HUDEP-2 (cell line): ENCODE measurements around the gene LPIN2.

Source experiments
- DNase-seq, 76 experiments: peaks; one replicate each; lab custom pipeline; 2025; ENCODE audit not compliant: unreplicated experiment in 76 of 76; lab: John Stamatoyannopoulos, UW

Gene LPIN2

GRCh38 chr18:2984703-2985261 lies 28.2 kb downstream of the LPIN2 start:
- DNase-seq = no peak

GRCh38 chr18:2984091-2984490 lies 28.9 kb downstream of the LPIN2 start:
- peak in 1 of 76 experiments; percentile 0 for DNase-seq

DNA sequence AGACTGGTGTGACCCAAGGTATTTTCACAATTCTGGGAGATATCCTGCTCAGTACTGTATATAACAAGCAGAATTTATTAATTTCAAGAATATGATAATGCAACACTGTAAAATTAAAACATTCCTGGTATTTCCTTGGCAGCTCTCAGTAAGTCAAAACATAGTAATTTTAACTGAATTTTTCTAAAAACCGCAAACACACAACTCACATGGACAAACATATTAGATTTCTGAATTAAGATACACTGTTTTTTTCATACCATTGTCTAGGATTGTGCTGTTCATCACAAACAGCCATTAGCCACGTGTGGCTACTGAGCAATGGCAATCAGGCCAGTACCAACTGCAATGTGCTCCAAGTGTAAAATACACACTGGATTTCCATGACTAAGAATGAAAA lies 29.6 kb downstream of the LPIN2 start:
- DNase-seq = no peak

DNA sequence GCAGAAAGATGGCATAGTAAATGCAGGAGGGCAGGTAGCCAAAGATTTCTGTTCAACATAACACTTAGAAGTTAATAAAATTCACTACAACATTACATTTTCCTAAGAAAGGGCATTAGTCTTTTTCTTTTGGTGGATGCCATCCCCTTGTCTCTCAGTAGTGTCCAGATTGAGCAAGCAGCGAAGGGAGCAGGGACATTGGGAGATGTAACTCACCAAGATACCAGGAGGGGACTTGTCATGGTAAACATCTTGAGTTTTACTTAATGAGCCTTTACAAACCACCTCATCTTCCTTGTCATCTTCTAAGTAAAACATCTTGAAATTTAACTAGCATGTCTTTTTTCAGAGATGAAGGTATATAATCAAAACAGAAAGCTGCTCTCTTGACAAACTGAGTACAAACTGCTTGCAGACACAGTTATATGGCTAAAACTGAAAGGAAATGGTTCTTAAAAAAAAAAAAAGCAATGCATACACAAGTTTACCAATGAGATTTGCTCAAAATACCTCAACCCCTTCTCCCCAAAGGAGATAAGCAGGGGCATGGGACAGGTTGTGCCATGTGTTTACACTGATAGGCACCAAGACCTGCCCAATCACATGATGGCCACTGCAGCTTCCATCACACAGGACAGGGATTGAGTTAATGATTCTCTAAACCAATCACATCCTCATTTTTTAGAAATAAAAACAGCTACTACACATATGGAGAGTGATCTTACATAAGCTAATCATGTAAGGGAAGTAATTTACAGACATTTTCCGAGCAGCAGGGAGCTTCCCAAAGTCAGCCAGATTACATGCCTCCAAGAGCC lies 30.3 kb downstream of the LPIN2 start:
- DNase-seq = peak in 60 of 76 experiments; percentile 1 to 90 (median 34)

DNA sequence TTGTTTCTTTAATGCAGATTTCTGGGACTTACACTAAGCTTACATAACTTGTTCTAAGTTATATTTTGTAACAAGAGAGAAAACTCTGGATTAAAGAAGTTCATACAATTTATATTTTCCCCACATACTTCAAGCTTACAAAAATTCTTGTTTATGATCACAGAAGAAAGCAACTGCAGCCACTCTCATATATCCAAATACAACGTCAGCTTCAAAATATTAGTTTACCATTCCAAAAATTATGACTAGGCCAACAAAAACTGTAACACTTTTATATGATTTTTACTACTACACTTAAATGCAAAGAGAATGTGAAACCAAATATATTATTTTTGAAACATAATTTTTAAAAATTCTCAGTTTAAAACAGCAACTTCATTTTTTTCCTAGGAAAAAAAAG lies 30.9 kb downstream of the LPIN2 start:
- no peak for DNase-seq

- no peak for DNase-seq
Measured at GRCh38 chr18:2981212-2981728, 31.7 kb downstream of the LPIN2 start.

- DNase-seq = no peak
Measured at GRCh38 chr18:2979871-2980790, 32.8 kb downstream of the LPIN2 start.

GRCh38 chr18:2979129-2979528 lies 33.8 kb downstream of the LPIN2 start:
- no peak for DNase-seq

DNA sequence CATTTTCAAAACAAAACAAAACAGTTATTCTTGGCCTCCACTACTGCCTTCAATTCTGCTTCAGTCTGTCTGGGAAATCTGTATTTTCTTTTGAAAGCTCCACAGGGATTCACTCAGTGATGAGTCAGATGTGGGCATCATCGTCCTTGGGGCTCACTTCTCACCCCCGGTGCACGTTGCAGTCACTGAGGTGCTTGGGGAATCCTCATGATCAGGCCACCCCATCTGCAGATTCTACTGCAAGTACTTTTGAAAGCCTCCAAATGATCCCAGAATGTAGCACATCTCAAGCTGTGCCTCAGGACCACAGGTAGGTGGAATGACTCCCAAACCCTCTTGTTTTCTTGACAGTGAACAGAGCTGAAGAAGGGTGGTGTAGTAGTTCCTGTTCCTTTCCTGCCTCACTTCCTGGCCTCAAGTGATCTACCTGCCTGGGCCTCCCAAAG lies 34.3 kb downstream of the LPIN2 start:
- DNase-seq = no peak

- DNase-seq = no peak
Measured at GRCh38 chr18:2978208-2978607, 34.7 kb downstream of the LPIN2 start.

- DNase-seq = peak in 8 of 76 experiments; percentile 11 to 66 (median 30)
Measured at GRCh38 chr18:2976218-2977132, 36.5 kb downstream of the LPIN2 start.

- DNase-seq = no peak
Measured at GRCh38 chr18:2974731-2975130, 38.2 kb downstream of the LPIN2 start.

GRCh38 chr18:2971741-2972552 lies 41.0 kb downstream of the LPIN2 start:
- peak in 1 of 76 experiments; percentile 14 for DNase-seq

GRCh38 chr18:2970772-2971659 lies 41.9 kb downstream of the LPIN2 start:
- no peak for DNase-seq

GRCh38 chr18:2970344-2970743 lies 42.6 kb downstream of the LPIN2 start:
- no peak for DNase-seq

- no peak for DNase-seq
Measured at GRCh38 chr18:2969695-2970094, 43.2 kb downstream of the LPIN2 start.

DNA sequence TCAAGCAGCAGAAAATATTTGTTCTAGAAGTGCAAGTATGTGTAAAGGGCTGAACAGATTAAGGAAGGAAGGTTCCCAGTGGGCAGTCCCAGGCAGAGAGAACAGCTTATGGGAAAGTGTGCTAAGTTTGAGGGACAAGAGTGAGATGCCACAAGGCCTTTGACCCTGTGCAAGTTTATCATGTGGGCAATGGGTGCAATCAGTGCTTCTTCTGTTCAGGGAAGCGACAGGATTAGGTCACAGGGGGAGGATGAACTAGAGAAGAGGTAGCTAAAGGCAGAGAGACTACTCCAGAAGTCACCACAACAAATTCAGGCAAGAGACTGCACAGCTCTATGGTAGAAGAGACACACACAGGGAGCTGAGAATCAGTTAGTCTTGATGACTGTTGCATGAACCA lies 44.3 kb downstream of the LPIN2 start:
- no peak for DNase-seq

- DNase-seq = no peak
Measured at GRCh38 chr18:2967820-2968219, 45.1 kb downstream of the LPIN2 start.
